ENCODE measurements around the gene ISCA2.

Gene ISCA2

GRCh38 chr14:74546416-74546815 lies 52.9 kb downstream of the ISCA2 start:
- Histone ChIP-seq H3K27me3 (ENCODE audit: insufficient read depth, low read length, poor library complexity) (peaks cover 12% of the 10 kb centered on the region), H3K4me2 (ENCODE audit: insufficient read depth, low read length) (no peak overlapping the region), H3K9me3 (ENCODE audit: insufficient read depth, low read length, severe bottlenecking) (no peaks in the 10 kb centered on the region), H3K4me3 (ENCODE audit: low read depth in 1 of 2, low read length in 2 of 2) (no peak overlapping the region), H3K9ac (ENCODE audit: low read depth, low read length) (no peak overlapping the region), H2AFZ (ENCODE audit: low read depth, low read length) (no peak overlapping the region), H3K4me1 (ENCODE audit: insufficient read depth, low read length) (no peaks in the 10 kb centered on the region), H3K36me3 (ENCODE audit: insufficient read depth, low read length) (no peaks in the 10 kb centered on the region), H4K20me1 (ENCODE audit: insufficient read depth, low read length) (no peaks in the 10 kb centered on the region; the same call in 1 of the 2 replicates), H3K27ac (ENCODE audit: low read length) (no peak overlapping the region), H3K79me2 (ENCODE audit: insufficient read depth, low read length) (no peaks in the 10 kb centered on the region)
- DNase-seq (no peak), ATAC-seq (ENCODE audit: insufficient read depth, low read depth) (no peak)
- TF ChIP-seq CTCF (IDR thresholded peaks at IDR 0.05; ENCODE audit: borderline replicate concordance, extremely low read depth, low read length, poor library complexity, severe bottlenecking) (no peak), EZH2 (IDR thresholded peaks at IDR 0.05; ENCODE audit: borderline replicate concordance, low read depth, low read length, severe bottlenecking) (no peak)
